HepG2 (cell line): ENCODE results near the gene FHIT. TPM values are rescaled to one million over a fixed set of nuclear protein-coding genes. Genes with fewer than 3 reads are reported as not detected.

Source experiments
- ATAC-seq: fragments of 200-7000 bp; cut with Tn5 transposase; 3 replicates; pipeline ENCODE4 v1.9.1; 2020; ENCODE audit warnings: mild to moderate bottlenecking, moderate library complexity
- BruUV-seq: library from RNA; stranded (reverse); fragments of 400-500 nt; replicated peaks from 2 replicates; lab custom pipeline; 2021; lab: Mats Ljungman, UMichigan
- CTCF ChIA-PET: fragments of 300-600 bp; formaldehyde crosslinking; extraction: SDS; loops from one replicate; lab custom pipeline; 2021; ENCODE audit warnings: low total read pairs, inconsistent platforms, low intra/inter-chr PET ratio; lab: Yijun Ruan, JAX
- POLR2A ChIA-PET: fragments of 350-600 bp; sonication (Branson Sonifier 250); formaldehyde crosslinking; loops from one replicate; lab custom pipeline; 2020; ENCODE audit warnings: antibody characterized with exemption, inconsistent platforms; lab: Yijun Ruan, JAX
- DNase-seq: peaks from one replicate; pipeline ENCODE4 v3.0.0-alpha.2; 2015; ENCODE audit warnings: low spot score
- FAIRE-seq: peaks from 3 replicates; lab custom pipeline; 2011; peaks lifted over from hg19 to GRCh38; lab: Jason Lieb, UNC
- H2AFZ ChIP-seq: one replicate; pipeline ENCODE4 v1.6.1; 2011; ENCODE audit warnings: low read length, inconsistent platforms
- H3K27ac ChIP-seq: fragments of 300-600 bp; 3 replicates; pipeline ENCODE4 v1.8.0; 2011; ENCODE audit warnings: mixed run types, mild to moderate bottlenecking, mixed read lengths, low read length, inconsistent platforms; ENCODE audit not compliant: insufficient read depth; ENCODE audit errors: extremely low read length
- H3K27me3 ChIP-seq, 2 experiments: fragments of 200-600 bp in 1 of 2; 2 replicates in 1 of 2; 3 replicates in 1 of 2; pipeline versions ENCODE4 v1.6.0 to v1.8.0; 2011; ENCODE audit warnings: low read length in 2 of 2, mild to moderate bottlenecking in 2 of 2, moderate library complexity in 2 of 2, inconsistent platforms in 1 of 2; ENCODE audit not compliant: insufficient read depth in 2 of 2, control insufficient read depth in 1 of 2
- H3K36me3 ChIP-seq, 2 experiments: fragments of 200-600 bp in 1 of 2; replicated peaks in 1 of 2; 2 replicates in 1 of 2; 3 replicates in 1 of 2; pipeline versions ENCODE4 v1.5.1 to v1.8.0; 2011; ENCODE audit warnings: low read length in 2 of 2, inconsistent platforms in 1 of 2; ENCODE audit not compliant: insufficient read depth in 2 of 2, control insufficient read depth in 1 of 2
- H3K4me1 ChIP-seq: 2 replicates; pipeline ENCODE4 v1.5.1; 2012; ENCODE audit warnings: low read length, inconsistent platforms; ENCODE audit not compliant: insufficient read depth
- H3K4me2 ChIP-seq: 2 replicates; pipeline ENCODE4 v1.6.0; 2011; ENCODE audit warnings: low read depth, low read length, inconsistent platforms
- H3K4me3 ChIP-seq, 3 experiments: fragments of 200-600 bp in 1 of 3; sonication (generic), shearing (Covaris generic) in 1 of 3; replicated peaks in 1 of 3; 2 replicates each; pipeline ENCODE4 v1.5.1; 2011 to 2016; ENCODE audit warnings: low read length in 3 of 3, inconsistent platforms in 2 of 3, low read depth in 2 of 3, mild to moderate bottlenecking in 2 of 3, control low read depth in 1 of 3, mixed read lengths in 1 of 3; ENCODE audit not compliant: insufficient read depth in 1 of 3
- H3K79me2 ChIP-seq: one replicate; pipeline ENCODE4 v1.6.1; 2011; ENCODE audit warnings: low read length, inconsistent platforms; ENCODE audit not compliant: insufficient read depth
- H3K9ac ChIP-seq: 2 replicates; pipeline ENCODE4 v1.6.0; 2011; ENCODE audit warnings: mild to moderate bottlenecking, low read depth, low read length, inconsistent platforms; ENCODE audit not compliant: insufficient read depth
- H3K9me3 ChIP-seq: 2 replicates; pipeline ENCODE4 v1.5.1; 2012; ENCODE audit warnings: mild to moderate bottlenecking, low read length
- H4K20me1 ChIP-seq: 2 replicates; pipeline ENCODE4 v1.6.0; 2011; ENCODE audit warnings: inconsistent platforms, mild to moderate bottlenecking, low read length, moderate library complexity; ENCODE audit not compliant: insufficient read depth
- FOXJ3 ChIP-seq: sonication (generic); formaldehyde crosslinking; IDR thresholded peaks from 2 replicates; pipeline ENCODE4 v1.4.0; 2020; ENCODE audit warnings: missing genetic modification reagents, mild to moderate bottlenecking, borderline replicate concordance
- GPN1 ChIP-seq: sonication (generic); formaldehyde crosslinking; IDR thresholded peaks from 2 replicates; pipeline ENCODE4 v1.5.1; 2020; ENCODE audit warnings: missing genetic modification reagents, borderline replicate concordance
- KDM5B ChIP-seq: sonication (generic); formaldehyde crosslinking; IDR thresholded peaks from 2 replicates; pipeline ENCODE4 v1.4.0; 2020; ENCODE audit warnings: missing genetic modification reagents, mild to moderate bottlenecking, borderline replicate concordance
- KLF6 ChIP-seq: IDR thresholded peaks from 2 replicates; pipeline ENCODE4 v1.8.0; 2016; ENCODE audit warnings: missing biosample characterization, missing genetic modification reagents
- ZFX ChIP-seq: sonication (generic); formaldehyde crosslinking; IDR thresholded peaks from 2 replicates; pipeline ENCODE4 v1.4.0; 2020; ENCODE audit warnings: mild to moderate bottlenecking, low read depth, missing genetic modification reagents, moderate library complexity
- ZNF839 ChIP-seq: sonication (generic); formaldehyde crosslinking; IDR thresholded peaks from 2 replicates; pipeline ENCODE4 v1.4.0; 2020; ENCODE audit warnings: missing genetic modification reagents, mild to moderate bottlenecking, borderline replicate concordance
- WGBS: methylation state at CpG from one replicate; pipeline ENCODE4 v1.1.6; 2017; ENCODE audit warnings: low lambda C conversion rate; 5-methylcytosine and 5-hydroxymethylcytosine counted together
- in situ Hi-C: cut with HindIII; loops from 2 replicates; pipeline ENCODE4 v1.10.0; 2017; ENCODE audit warnings: low pct_unique_long_range_greater_than_20kb; ENCODE audit not compliant: extremely low pct_ligation_motif_present
- intact Hi-C: fragments of 100-400 bp; cut with micrococcal nuclease; formaldehyde crosslinking; loops from one replicate; pipeline ENCODE4 v1.10.0; 2022; ENCODE audit not compliant: unreplicated experiment
- polyA plus RNA-seq, 8 experiments: library from polyadenylated mRNA; depleted of rRNA in 3 of 8; stranded (reverse) in 7 of 8; unstranded in 1 of 8; fragments of >200 nt; fragmentation: Illumina TruSeq in 4 of 8; extraction: Trizol in 4 of 8; gene quantifications; 2 replicates each; pipeline versions ENCODE4 v1.2.1 to v1.2.3, GENCODE V29; 2011 to 2016; ENCODE audit warnings: low read depth in 4 of 8, missing spikeins in 1 of 8, mixed read lengths in 1 of 8; ENCODE audit not compliant: insufficient read depth in 1 of 8
- total RNA-seq, 5 experiments: library from RNA; depleted of rRNA; stranded (reverse); fragments of >200 nt; fragmentation: Illumina TruSeq; extraction: Trizol; gene quantifications; 2 replicates each; pipeline ENCODE4 v1.2.3, GENCODE V29; 2016; ENCODE audit warnings: low read depth in 1 of 5
- TF ChIP-seq, protein P1 (sequence below): sonication (generic); formaldehyde crosslinking; conservative IDR thresholded peaks from 2 replicates; pipeline ENCODE4 v1.5.0; 2020; ENCODE audit warnings: missing genetic modification reagents
- TF ChIP-seq, protein P2 (sequence below): sonication (generic); formaldehyde crosslinking; IDR thresholded peaks from 2 replicates; pipeline ENCODE4 v1.4.0; 2020; ENCODE audit warnings: missing genetic modification reagents; ENCODE audit errors: not compliant biosample characterization

Gene FHIT
- total and polyA plus RNA-seq, 2 of the 13 experiments (the other 11 are each of a cell fraction or from before 2014, with no cell fraction given) = 4.0 to 4.6 TPM

DNA sequence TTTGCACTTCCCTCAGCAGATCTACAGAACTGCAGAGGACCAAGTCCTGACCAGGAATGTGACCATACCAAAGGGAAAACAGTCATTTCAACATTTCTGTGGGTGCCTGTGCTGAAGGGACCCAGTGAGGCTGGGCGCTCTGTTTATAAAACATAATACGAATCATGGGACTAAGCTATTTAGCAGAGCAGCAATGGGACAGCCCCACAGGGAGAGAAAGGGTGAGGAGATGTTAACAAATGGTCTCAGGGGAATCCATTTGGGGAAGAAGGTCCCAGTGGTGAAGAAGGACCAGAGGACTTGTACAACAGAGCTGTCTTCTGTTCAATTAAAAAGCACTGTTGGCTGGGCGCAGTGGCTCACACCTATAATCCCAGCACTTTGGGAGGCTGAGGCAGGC is 1025.4 kb downstream of the FHIT start:
- Histone ChIP-seq H3K4me2 (no peak overlapping the region), H3K4me3 (no peak overlapping the region), H3K79me2 (no peaks in the 10 kb centered on the region), H3K27me3 (no peaks in the 10 kb centered on the region; a peak in 1 of 5 replicates), H3K9ac (no peak overlapping the region), H3K36me3 (no peaks in the 10 kb centered on the region), H2AFZ (no peak overlapping the region), H3K27ac (no peak overlapping the region), H3K4me1 (no peaks in the 10 kb centered on the region), H3K9me3 (no peaks in the 10 kb centered on the region), H4K20me1 (no peaks in the 10 kb centered on the region)
- BruUV-seq = no TSS peak
- ATAC-seq (no peak), DNase-seq (no peak), FAIRE-seq (no peak)
- ChIA-PET POLR2A (no interaction called here), CTCF (no interaction called here)
- TF ChIP-seq ZNF839 (CRISPR knock-in tag) (no peak), KLF6 (CRISPR knock-in tag) (no peak), KDM5B (CRISPR knock-in tag) (no peak), GPN1 (no peak), ZFX (no peak), FOXJ3 (CRISPR knock-in tag) (no peak)
- TF ChIP-seq, protein P1, sequence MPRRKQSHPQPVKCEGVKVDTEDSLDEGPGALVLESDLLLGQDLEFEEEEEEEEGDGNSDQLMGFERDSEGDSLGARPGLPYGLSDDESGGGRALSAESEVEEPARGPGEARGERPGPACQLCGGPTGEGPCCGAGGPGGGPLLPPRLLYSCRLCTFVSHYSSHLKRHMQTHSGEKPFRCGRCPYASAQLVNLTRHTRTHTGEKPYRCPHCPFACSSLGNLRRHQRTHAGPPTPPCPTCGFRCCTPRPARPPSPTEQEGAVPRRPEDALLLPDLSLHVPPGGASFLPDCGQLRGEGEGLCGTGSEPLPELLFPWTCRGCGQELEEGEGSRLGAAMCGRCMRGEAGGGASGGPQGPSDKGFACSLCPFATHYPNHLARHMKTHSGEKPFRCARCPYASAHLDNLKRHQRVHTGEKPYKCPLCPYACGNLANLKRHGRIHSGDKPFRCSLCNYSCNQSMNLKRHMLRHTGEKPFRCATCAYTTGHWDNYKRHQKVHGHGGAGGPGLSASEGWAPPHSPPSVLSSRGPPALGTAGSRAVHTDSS = no peak
- TF ChIP-seq, protein P2, sequence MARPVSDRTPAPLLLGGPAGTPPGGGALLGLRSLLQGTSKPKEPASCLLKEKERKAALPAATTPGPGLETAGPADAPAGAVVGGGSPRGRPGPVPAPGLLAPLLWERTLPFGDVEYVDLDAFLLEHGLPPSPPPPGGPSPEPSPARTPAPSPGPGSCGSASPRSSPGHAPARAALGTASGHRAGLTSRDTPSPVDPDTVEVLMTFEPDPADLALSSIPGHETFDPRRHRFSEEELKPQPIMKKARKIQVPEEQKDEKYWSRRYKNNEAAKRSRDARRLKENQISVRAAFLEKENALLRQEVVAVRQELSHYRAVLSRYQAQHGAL (CRISPR knock-in tag) = no peak
- in situ Hi-C loops = no loop called here
- WGBS = 86% methylated on average over 3 of the region's 3 CpGs
- intact Hi-C loops = no loop called here
